HepG2 (cell line): ENCODE measurements around the gene MYO9A. TPM values are rescaled to one million over a fixed set of nuclear protein-coding genes. Genes with fewer than 3 reads are reported as not detected.

Experiments used
- ARID2 ChIP-seq: sonication (generic); formaldehyde crosslinking; IDR thresholded peaks from 2 replicates; pipeline ENCODE4 v1.8.1; 2022; ENCODE audit warnings: mild to moderate bottlenecking, missing genetic modification reagents, borderline replicate concordance
- CTCF ChIP-seq: sonication (generic); formaldehyde crosslinking; IDR thresholded peaks from 2 replicates; pipeline ENCODE4 v1.5.0; 2020; ENCODE audit warnings: mild to moderate bottlenecking, missing genetic modification reagents, moderate library complexity
- MED8 ChIP-seq: sonication (generic); formaldehyde crosslinking; IDR thresholded peaks from 2 replicates; pipeline ENCODE4 v1.8.1; 2023; ENCODE audit warnings: mild to moderate bottlenecking, missing genetic modification reagents; ENCODE audit not compliant: insufficient replicate concordance
- NKX3-1 ChIP-seq: sonication (generic); formaldehyde crosslinking; IDR thresholded peaks from 2 replicates; pipeline ENCODE4 v1.5.0; 2020; ENCODE audit warnings: missing genetic modification reagents
- SETDB1 ChIP-seq: sonication (generic); formaldehyde crosslinking; IDR thresholded peaks from 2 replicates; pipeline ENCODE4 v1.5.1; 2020; ENCODE audit warnings: missing genetic modification reagents, mild to moderate bottlenecking, borderline replicate concordance
- SNAPC4 ChIP-seq: sonication (generic); formaldehyde crosslinking; IDR thresholded peaks from 2 replicates; pipeline ENCODE4 v1.4.0; 2020; ENCODE audit warnings: mild to moderate bottlenecking, missing genetic modification reagents
- ZNF225 ChIP-seq: sonication (generic); formaldehyde crosslinking; IDR thresholded peaks from 2 replicates; pipeline ENCODE4 v1.4.0; 2020; ENCODE audit warnings: mild to moderate bottlenecking, missing genetic modification reagents
- ZNF276 ChIP-seq: sonication (generic); formaldehyde crosslinking; IDR thresholded peaks from 2 replicates; pipeline ENCODE4 v1.4.0; 2020; ENCODE audit warnings: mild to moderate bottlenecking, low read depth, missing genetic modification reagents
- ZNF362 ChIP-seq: sonication (generic); formaldehyde crosslinking; IDR thresholded peaks from 2 replicates; pipeline ENCODE4 v1.4.0; 2020; ENCODE audit warnings: missing genetic modification reagents, mild to moderate bottlenecking, borderline replicate concordance
- ZNF572 ChIP-seq: sonication (generic); formaldehyde crosslinking; IDR thresholded peaks from 2 replicates; pipeline ENCODE4 v1.5.1; 2020; ENCODE audit warnings: mild to moderate bottlenecking, missing genetic modification reagents
- ZNF792 ChIP-seq: IDR thresholded peaks from 2 replicates; pipeline ENCODE4 v1.6.1; 2016
- polyA plus RNA-seq, 8 experiments: library from polyadenylated mRNA; depleted of rRNA in 3 of 8; stranded (reverse) in 7 of 8; unstranded in 1 of 8; fragments of >200 nt; fragmentation: Illumina TruSeq in 4 of 8; extraction: Trizol in 4 of 8; gene quantifications; 2 replicates each; pipeline versions ENCODE4 v1.2.1 to v1.2.3, GENCODE V29; 2011 to 2016; ENCODE audit warnings: low read depth in 4 of 8, missing spikeins in 1 of 8, mixed read lengths in 1 of 8; ENCODE audit not compliant: insufficient read depth in 1 of 8
- total RNA-seq, 5 experiments: library from RNA; depleted of rRNA; stranded (reverse); fragments of >200 nt; fragmentation: Illumina TruSeq; extraction: Trizol; gene quantifications; 2 replicates each; pipeline ENCODE4 v1.2.3, GENCODE V29; 2016; ENCODE audit warnings: low read depth in 1 of 5
- TF ChIP-seq, protein P1 (sequence below): sonication (generic); formaldehyde crosslinking; IDR thresholded peaks from 2 replicates; pipeline ENCODE4 v1.8.0; 2023; ENCODE audit warnings: mild to moderate bottlenecking, missing genetic modification reagents
- TF ChIP-seq, protein P2 (sequence below): sonication (generic); formaldehyde crosslinking; IDR thresholded peaks from 2 replicates; pipeline ENCODE4 v1.8.1; 2023; ENCODE audit warnings: mild to moderate bottlenecking, missing genetic modification reagents
- TF ChIP-seq, protein P3 (sequence below): sonication (generic); formaldehyde crosslinking; IDR thresholded peaks from 2 replicates; pipeline ENCODE4 v1.8.0; 2022; ENCODE audit warnings: mild to moderate bottlenecking, missing genetic modification reagents, borderline replicate concordance

MYO9A gene
- total and polyA plus RNA-seq, 2 of the 13 experiments (the other 11 are each of a cell fraction or from before 2014, with no cell fraction given), result 4.8 to 15.3 TPM

DNA sequence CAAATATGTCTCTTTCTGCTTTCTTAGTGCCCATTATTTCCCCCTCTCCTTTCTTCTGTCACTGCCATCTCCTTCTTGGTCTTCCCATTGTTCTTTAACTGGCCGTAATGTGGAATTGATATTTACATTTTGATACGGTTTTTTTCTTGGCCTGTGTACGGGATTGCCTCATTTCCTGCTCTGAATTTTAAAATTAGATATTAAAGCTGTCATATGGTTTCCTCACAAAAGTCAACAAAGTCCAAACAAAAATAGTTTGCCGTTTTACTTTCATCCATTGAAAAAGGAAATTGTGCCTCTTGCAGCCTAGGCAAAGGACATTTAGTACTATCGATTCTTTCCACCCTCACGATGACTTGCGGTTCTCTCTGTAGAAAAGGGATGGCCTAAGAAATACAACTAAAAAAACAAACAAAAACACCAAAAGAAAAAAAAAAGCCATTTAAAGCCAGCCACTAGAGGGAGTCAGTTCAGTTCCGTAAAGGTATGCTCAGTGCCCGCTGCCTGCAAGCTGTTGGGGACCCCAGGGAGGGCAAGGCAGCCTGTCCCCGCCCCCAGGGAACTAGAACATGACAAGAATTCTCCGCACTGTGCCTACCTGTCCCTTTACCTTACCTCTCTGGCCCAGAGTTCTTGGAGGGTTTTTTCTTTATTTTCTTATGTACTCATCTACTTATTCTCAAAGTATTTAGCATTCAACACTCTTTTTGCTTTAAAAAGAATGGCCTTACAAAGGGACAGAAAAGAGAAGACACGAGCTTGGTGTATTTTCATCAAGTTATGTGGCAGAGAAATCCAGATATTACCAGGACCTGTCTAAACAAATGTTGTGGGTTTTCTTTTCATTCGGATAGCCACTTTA lies 337.6 kb downstream of the MYO9A start (continued):
- TF ChIP-seq ZNF276 (CRISPR knock-in tag) (no peak), SETDB1 (no peak), MED8 (no peak), NKX3-1 (no peak), CTCF (CRISPR knock-in tag) (peak; percentile 72), ZNF225 (CRISPR knock-in tag) (no peak), ZNF362 (CRISPR knock-in tag) (peak; percentile 80), ZNF572 (CRISPR knock-in tag) (no peak), SNAPC4 (no peak), ARID2 (CRISPR knock-in tag) (no peak), ZNF792 (CRISPR knock-in tag) (no peak)
- TF ChIP-seq, protein P1, sequence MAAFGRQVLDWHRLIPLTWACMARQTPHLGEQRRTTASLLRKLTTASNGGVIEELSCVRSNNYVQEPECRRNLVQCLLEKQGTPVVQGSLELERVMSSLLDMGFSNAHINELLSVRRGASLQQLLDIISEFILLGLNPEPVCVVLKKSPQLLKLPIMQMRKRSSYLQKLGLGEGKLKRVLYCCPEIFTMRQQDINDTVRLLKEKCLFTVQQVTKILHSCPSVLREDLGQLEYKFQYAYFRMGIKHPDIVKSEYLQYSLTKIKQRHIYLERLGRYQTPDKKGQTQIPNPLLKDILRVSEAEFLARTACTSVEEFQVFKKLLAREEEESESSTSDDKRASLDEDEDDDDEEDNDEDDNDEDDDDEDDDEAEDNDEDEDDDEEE (CRISPR knock-in tag), result no peak
- TF ChIP-seq, protein P2, sequence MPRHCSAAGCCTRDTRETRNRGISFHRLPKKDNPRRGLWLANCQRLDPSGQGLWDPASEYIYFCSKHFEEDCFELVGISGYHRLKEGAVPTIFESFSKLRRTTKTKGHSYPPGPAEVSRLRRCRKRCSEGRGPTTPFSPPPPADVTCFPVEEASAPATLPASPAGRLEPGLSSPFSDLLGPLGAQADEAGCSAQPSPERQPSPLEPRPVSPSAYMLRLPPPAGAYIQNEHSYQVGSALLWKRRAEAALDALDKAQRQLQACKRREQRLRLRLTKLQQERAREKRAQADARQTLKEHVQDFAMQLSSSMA (CRISPR knock-in tag), result no peak
- TF ChIP-seq, protein P3, sequence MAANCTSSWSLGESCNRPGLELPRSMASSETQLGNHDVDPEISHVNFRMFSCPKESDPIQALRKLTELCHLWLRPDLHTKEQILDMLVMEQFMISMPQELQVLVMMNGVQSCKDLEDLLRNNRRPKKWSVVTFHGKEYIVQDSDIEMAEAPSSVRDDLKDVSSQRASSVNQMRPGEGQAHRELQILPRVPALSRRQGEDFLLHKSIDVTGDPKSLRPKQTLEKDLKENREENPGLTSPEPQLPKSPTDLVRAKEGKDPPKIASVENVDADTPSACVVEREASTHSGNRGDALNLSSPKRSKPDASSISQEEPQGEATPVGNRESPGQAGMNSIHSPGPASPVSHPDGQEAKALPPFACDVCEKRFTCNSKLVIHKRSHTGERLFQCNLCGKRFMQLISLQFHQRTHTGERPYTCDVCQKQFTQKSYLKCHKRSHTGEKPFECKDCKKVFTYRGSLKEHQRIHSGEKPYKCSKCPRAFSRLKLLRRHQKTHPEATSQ (CRISPR knock-in tag), result no peak
